Measurements from ENCODE around the gene NTNG1.

- no peak for TF ChIP-seq CTCF (IDR thresholded peaks at IDR 0.05)
- TF ChIP-seq POLR2AphosphoS5 (IDR thresholded peaks at IDR 0.05): no peak
- no peak for TF ChIP-seq POLR2A (IDR thresholded peaks at IDR 0.05)
- no peak for TF ChIP-seq EP300 (IDR thresholded peaks at IDR 0.05)
Measured at GRCh38 chr1:107263291-107263915, 122.6 kb downstream of the NTNG1 start.
